OCI-LY1 (cell line): ENCODE results near the gene ETV3L.

Experiments
- H2AFZ ChIP-seq: fragments of 200-600 bp; sonication (generic), shearing (Covaris generic); 2 replicates; pipeline ENCODE4 v1.6.0; 2014; ENCODE audit warnings: antibody characterized with exemption, mild to moderate bottlenecking, low read length
- H3F3A ChIP-seq: fragments of 200-600 bp; sonication (generic), shearing (Covaris generic); 2 replicates; pipeline ENCODE4 v1.6.0; 2014; ENCODE audit warnings: mild to moderate bottlenecking, antibody characterized with exemption, low read length, moderate library complexity; ENCODE audit not compliant: insufficient read depth
- H3K27ac ChIP-seq: fragments of 200-600 bp; sonication (generic); 2 replicates; pipeline ENCODE4 v1.5.1; 2014; ENCODE audit warnings: low read length, mixed run types, mild to moderate bottlenecking, low read depth; ENCODE audit not compliant: poor library complexity, severe bottlenecking
- H3K27me3 ChIP-seq: fragments of 200-600 bp; sonication (generic); 2 replicates; pipeline ENCODE4 v1.6.0; 2014; ENCODE audit warnings: antibody characterized with exemption, mild to moderate bottlenecking, low read length, moderate library complexity; ENCODE audit not compliant: insufficient read depth
- H3K36me3 ChIP-seq: fragments of 200-600 bp; sonication (generic); 2 replicates; pipeline ENCODE4 v1.6.1; 2014; ENCODE audit warnings: mild to moderate bottlenecking, antibody characterized with exemption, low read length, moderate library complexity, mixed read lengths; ENCODE audit not compliant: insufficient read depth
- H3K4me1 ChIP-seq: fragments of 200-600 bp; sonication (generic); 2 replicates; pipeline ENCODE4 v1.5.1; 2014; ENCODE audit warnings: mild to moderate bottlenecking, low read length, moderate library complexity; ENCODE audit not compliant: insufficient read depth, severe bottlenecking
- H3K4me2 ChIP-seq: fragments of 200-600 bp; sonication (generic), shearing (Covaris generic); 2 replicates; pipeline ENCODE4 v1.6.1; 2014; ENCODE audit warnings: low read length
- H3K4me3 ChIP-seq: fragments of 200-600 bp; sonication (generic); 2 replicates; pipeline ENCODE4 v1.5.1; 2014; ENCODE audit warnings: low read length, low read depth, mild to moderate bottlenecking, mixed read lengths; ENCODE audit not compliant: poor library complexity, severe bottlenecking
- H3K79me2 ChIP-seq: fragments of 200-600 bp; shearing (Covaris generic); 2 replicates; pipeline ENCODE4 v1.6.1; 2016; ENCODE audit warnings: mixed run types, low read length, mixed read lengths; ENCODE audit not compliant: insufficient read depth
- H3K9ac ChIP-seq: fragments of 200-600 bp; sonication (generic), shearing (Covaris generic); 2 replicates; pipeline ENCODE4 v1.6.1; 2014; ENCODE audit warnings: mild to moderate bottlenecking, low read length, mixed read lengths
- H3K9me2 ChIP-seq: fragments of 200-600 bp; sonication (generic), shearing (Covaris generic); 2 replicates; pipeline ENCODE4 v1.6.1; 2014; ENCODE audit warnings: low read depth, mild to moderate bottlenecking, low read length, mixed read lengths
- H3K9me3 ChIP-seq: fragments of 200-600 bp; shearing (Covaris generic); 2 replicates; pipeline ENCODE4 v1.6.1; 2014; ENCODE audit warnings: low read length, mixed read lengths
- H4K20me1 ChIP-seq: fragments of 200-600 bp; sonication (generic), shearing (Covaris generic); 2 replicates; pipeline ENCODE4 v1.6.0; 2016; ENCODE audit warnings: mild to moderate bottlenecking, low read length; ENCODE audit not compliant: insufficient read depth
- EZH2 ChIP-seq: fragments of 200-600 bp; sonication (generic), shearing (Covaris generic); IDR thresholded peaks from 2 replicates; pipeline ENCODE4 v1.8.0; 2017; ENCODE audit warnings: borderline replicate concordance, mixed run types, mild to moderate bottlenecking, antibody characterized with exemption, low read length, moderate library complexity, mixed read lengths
- TF ChIP-seq, protein P1 (sequence below): fragments of 200-600 bp; sonication (generic), shearing (Covaris generic); IDR thresholded peaks from 2 replicates; pipeline ENCODE4 v1.5.1; 2017; ENCODE audit warnings: mild to moderate bottlenecking, antibody characterized with exemption, low read length, moderate library complexity, mixed read lengths

Gene ETV3L

GRCh38 chr1:157085421-157085820 is 14.2 kb downstream of the ETV3L start:
- H3K9ac ChIP-seq: no peak overlapping the region
- H3K79me2 ChIP-seq: no peaks in the 10 kb centered on the region
- H3K27ac ChIP-seq: no peak overlapping the region
- no peaks in the 10 kb centered on the region for H3K9me3 ChIP-seq
- H3K4me2 ChIP-seq: no peak overlapping the region
- H3K9me2 ChIP-seq: no peaks in the 10 kb centered on the region
- H4K20me1 ChIP-seq: no peaks in the 10 kb centered on the region
- H3K4me1 ChIP-seq: no peaks in the 10 kb centered on the region
- no peak overlapping the region for H2AFZ ChIP-seq
- no peaks in the 10 kb centered on the region for H3K27me3 ChIP-seq
- no peaks in the 10 kb centered on the region for H3F3A ChIP-seq
- H3K4me3 ChIP-seq: no peak overlapping the region
- TF ChIP-seq, protein P1, sequence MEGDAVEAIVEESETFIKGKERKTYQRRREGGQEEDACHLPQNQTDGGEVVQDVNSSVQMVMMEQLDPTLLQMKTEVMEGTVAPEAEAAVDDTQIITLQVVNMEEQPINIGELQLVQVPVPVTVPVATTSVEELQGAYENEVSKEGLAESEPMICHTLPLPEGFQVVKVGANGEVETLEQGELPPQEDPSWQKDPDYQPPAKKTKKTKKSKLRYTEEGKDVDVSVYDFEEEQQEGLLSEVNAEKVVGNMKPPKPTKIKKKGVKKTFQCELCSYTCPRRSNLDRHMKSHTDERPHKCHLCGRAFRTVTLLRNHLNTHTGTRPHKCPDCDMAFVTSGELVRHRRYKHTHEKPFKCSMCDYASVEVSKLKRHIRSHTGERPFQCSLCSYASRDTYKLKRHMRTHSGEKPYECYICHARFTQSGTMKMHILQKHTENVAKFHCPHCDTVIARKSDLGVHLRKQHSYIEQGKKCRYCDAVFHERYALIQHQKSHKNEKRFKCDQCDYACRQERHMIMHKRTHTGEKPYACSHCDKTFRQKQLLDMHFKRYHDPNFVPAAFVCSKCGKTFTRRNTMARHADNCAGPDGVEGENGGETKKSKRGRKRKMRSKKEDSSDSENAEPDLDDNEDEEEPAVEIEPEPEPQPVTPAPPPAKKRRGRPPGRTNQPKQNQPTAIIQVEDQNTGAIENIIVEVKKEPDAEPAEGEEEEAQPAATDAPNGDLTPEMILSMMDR: no peak
- no peak for TF ChIP-seq EZH2
- no peaks in the 10 kb centered on the region for H3K36me3 ChIP-seq

- no peak for TF ChIP-seq EZH2
- TF ChIP-seq, protein P1: no peak
- H3K4me2 ChIP-seq: no peak overlapping the region
- H3K9me3 ChIP-seq: no peaks in the 10 kb centered on the region
- no peaks in the 10 kb centered on the region for H3K4me1 ChIP-seq
- H4K20me1 ChIP-seq: no peaks in the 10 kb centered on the region
- no peaks in the 10 kb centered on the region for H3K9me2 ChIP-seq
- no peak overlapping the region for H3K9ac ChIP-seq
- H3K27me3 ChIP-seq: no peaks in the 10 kb centered on the region
- H3K36me3 ChIP-seq: no peaks in the 10 kb centered on the region
- H3F3A ChIP-seq: no peaks in the 10 kb centered on the region
- no peaks in the 10 kb centered on the region for H3K79me2 ChIP-seq
- no peak overlapping the region for H2AFZ ChIP-seq
- H3K4me3 ChIP-seq: no peak overlapping the region
- no peak overlapping the region for H3K27ac ChIP-seq
Measured at GRCh38 chr1:157084720-157085119, 14.9 kb downstream of the ETV3L start.

DNA sequence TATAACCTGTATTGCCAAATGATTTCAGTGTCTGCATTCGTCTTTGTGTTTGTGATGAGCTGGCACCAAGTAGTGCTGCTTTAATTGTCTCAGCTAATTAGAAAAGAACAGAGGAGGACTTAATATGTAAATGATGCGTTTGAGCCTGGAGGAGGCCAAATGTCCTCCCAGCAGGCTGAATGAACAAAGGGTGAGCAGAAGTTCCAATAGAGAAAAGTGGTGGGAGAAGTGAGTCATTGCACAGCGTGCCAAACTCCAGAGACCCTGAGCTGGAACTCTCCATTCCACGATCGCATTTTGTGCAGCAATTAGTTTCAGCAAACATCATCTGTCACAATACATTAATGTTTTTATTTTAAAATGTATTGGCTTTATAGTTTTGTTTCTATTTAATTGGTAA is 17.9 kb downstream of the ETV3L start:
- no peak overlapping the region for H3K4me3 ChIP-seq
- H3K4me1 ChIP-seq: no peaks in the 10 kb centered on the region
- no peak for TF ChIP-seq EZH2
- TF ChIP-seq, protein P1: no peak
- no peaks in the 10 kb centered on the region for H3K79me2 ChIP-seq
- no peaks in the 10 kb centered on the region for H4K20me1 ChIP-seq
- no peaks in the 10 kb centered on the region for H3F3A ChIP-seq
- H3K36me3 ChIP-seq: no peaks in the 10 kb centered on the region
- H3K4me2 ChIP-seq: no peak overlapping the region
- peaks cover 6% of the 10 kb centered on the region; the same call in 1 of the 2 replicates for H3K27me3 ChIP-seq
- no peaks in the 10 kb centered on the region for H3K9me3 ChIP-seq
- no peaks in the 10 kb centered on the region for H3K9me2 ChIP-seq
- no peak overlapping the region for H3K27ac ChIP-seq
- no peak overlapping the region for H3K9ac ChIP-seq
- no peak overlapping the region for H2AFZ ChIP-seq
